Sigmoid colon (tissue), 7 donors: ENCODE data around the gene KYNU. TPM values are rescaled to one million over a fixed set of nuclear protein-coding genes. Genes with fewer than 3 reads are reported as not detected.

Source experiments
- DNase-seq: peaks from one replicate; pipeline ENCODE4 v3.0.0-alpha.2; 2019
- H3K27ac ChIP-seq, 4 donors: fragments of 200-600 bp; sonication (generic); one replicate each; pipeline ENCODE4 v1.5.1; 2016 to 2019; ENCODE audit warnings: mild to moderate bottlenecking in 1 of 4
- H3K27me3 ChIP-seq, 3 donors: fragments of 200-600 bp; sonication (generic); one replicate each; pipeline ENCODE4 v1.5.1; 2019; ENCODE audit warnings: mild to moderate bottlenecking in 1 of 3
- H3K36me3 ChIP-seq, 4 donors: fragments of 200-600 bp; sonication (generic); one replicate each; pipeline ENCODE4 v1.5.1; 2016 to 2019
- H3K4me1 ChIP-seq, 4 donors: fragments of 200-600 bp; sonication (generic); one replicate each; pipeline ENCODE4 v1.5.1; 2017 to 2019
- H3K4me3 ChIP-seq, 4 donors: fragments of 200-600 bp; sonication (generic); one replicate each; pipeline ENCODE4 v1.5.1; 2017 to 2019; ENCODE audit warnings: mild to moderate bottlenecking in 2 of 4, moderate library complexity in 1 of 4
- H3K9me3 ChIP-seq, 4 donors: fragments of 200-600 bp in 3 of 4; sonication (generic) in 3 of 4; one replicate each; pipeline versions ENCODE4 v1.5.1 to v1.6.1; 2013 to 2019
- EP300 ChIP-seq, 4 donors: sonication (generic); formaldehyde crosslinking; IDR thresholded peaks; one replicate each; pipeline ENCODE4 v1.6.1; 2017; ENCODE audit warnings: antibody characterized with exemption in 4 of 4
- POLR2A ChIP-seq, 2 donors: fragments of 450-650 bp; IDR thresholded peaks; one replicate each; pipeline ENCODE4 v1.6.1; 2016; ENCODE audit warnings: antibody characterized with exemption in 2 of 2, mild to moderate bottlenecking in 2 of 2, moderate library complexity in 2 of 2
- POLR2AphosphoS5 ChIP-seq, 4 donors: sonication (generic); formaldehyde crosslinking; IDR thresholded peaks; one replicate each; pipeline ENCODE4 v1.6.1; 2017; ENCODE audit warnings: antibody characterized with exemption in 4 of 4
- WGBS, 2 donors: extraction: QIAGEN DNeasy Blood & Tissue Kit; methylation state at CpG; one replicate each; pipeline ENCODE4 v1.1.7; 2013; 5-methylcytosine and 5-hydroxymethylcytosine counted together
- intact Hi-C: fragments of 100-400 bp; cut with DNase I; formaldehyde crosslinking; loops from one replicate; pipeline ENCODE4 v1.15.1; 2023
- polyA plus RNA-seq, 3 donors: library from polyadenylated mRNA; stranded (reverse); fragments of 200-250 nt; gene quantifications; one replicate each; pipeline ENCODE4 v1.2.3, GENCODE V29; 2013
- total RNA-seq, 4 donors: library from RNA; depleted of rRNA; stranded (reverse); fragments of >200 nt; gene quantifications; one replicate each; pipeline ENCODE4 v1.1.0, GENCODE V29; 2016
- TF ChIP-seq, protein P1 (sequence below), 4 experiments: fragments of 450-650 bp in 3 of 4; fragments of 200-600 bp in 1 of 4; IDR thresholded peaks; one replicate each; pipeline ENCODE4 v1.5.1; 2016 to 2019; ENCODE audit warnings: antibody characterized with exemption in 4 of 4, mild to moderate bottlenecking in 3 of 4, moderate library complexity in 2 of 4
- donor health status: healthy with polysubstance abuse.
- donor health status: Bipolar disorder and iron deficiency.
- donor health status: healthy.

The KYNU gene
- total and polyA plus RNA-seq, 7 donors, result 1.1 to 4.6 (median 2.2) TPM

DNA sequence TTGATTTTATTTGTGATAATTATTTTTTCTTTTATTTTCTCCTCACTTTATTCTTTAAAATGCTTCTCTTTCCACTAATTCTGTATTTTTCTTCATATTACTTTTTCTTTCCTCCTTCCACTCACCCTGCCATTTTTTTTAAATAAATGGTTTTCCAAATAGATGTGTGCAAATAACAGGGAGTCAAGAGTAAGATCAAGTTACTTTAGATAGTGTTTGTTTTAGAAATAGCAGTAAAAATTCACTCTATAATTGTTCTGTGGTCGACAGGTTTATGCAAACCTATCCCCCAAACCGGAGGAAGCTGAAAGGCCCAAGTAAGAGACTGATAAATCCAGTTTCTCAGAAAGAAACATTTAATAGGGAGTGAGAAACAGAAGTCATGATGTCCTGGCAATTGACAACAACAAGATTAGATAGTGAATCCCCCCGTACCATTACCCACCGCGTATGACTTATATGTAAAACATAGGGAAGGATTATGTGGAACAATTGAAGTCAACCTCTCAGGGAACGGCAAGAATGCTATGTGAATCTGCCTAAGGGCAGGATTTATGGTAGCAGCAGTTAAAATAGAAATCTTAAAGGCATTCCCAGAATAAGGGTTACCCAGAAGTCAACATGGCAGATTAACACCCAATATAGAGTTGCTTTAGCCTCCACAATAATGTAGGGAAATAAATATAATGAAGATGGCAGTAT lies 75.5 kb downstream of the KYNU start:
- TF ChIP-seq POLR2AphosphoS5 (IDR thresholded peaks at IDR 0.05) (no peak), POLR2A (IDR thresholded peaks at IDR 0.05) (no peak), EP300 (IDR thresholded peaks at IDR 0.05) (no peak)
- TF ChIP-seq, protein P1, sequence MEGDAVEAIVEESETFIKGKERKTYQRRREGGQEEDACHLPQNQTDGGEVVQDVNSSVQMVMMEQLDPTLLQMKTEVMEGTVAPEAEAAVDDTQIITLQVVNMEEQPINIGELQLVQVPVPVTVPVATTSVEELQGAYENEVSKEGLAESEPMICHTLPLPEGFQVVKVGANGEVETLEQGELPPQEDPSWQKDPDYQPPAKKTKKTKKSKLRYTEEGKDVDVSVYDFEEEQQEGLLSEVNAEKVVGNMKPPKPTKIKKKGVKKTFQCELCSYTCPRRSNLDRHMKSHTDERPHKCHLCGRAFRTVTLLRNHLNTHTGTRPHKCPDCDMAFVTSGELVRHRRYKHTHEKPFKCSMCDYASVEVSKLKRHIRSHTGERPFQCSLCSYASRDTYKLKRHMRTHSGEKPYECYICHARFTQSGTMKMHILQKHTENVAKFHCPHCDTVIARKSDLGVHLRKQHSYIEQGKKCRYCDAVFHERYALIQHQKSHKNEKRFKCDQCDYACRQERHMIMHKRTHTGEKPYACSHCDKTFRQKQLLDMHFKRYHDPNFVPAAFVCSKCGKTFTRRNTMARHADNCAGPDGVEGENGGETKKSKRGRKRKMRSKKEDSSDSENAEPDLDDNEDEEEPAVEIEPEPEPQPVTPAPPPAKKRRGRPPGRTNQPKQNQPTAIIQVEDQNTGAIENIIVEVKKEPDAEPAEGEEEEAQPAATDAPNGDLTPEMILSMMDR (IDR thresholded peaks at IDR 0.05), result no peak
- no peaks in the 10 kb centered on the region for H3K36me3 ChIP-seq
- no peaks in the 10 kb centered on the region for H3K9me3 ChIP-seq
- no peak overlapping the region for H3K27ac ChIP-seq
- no peak overlapping the region for H3K4me3 ChIP-seq
- no peak for DNase-seq
- H3K27me3 ChIP-seq, result no peaks in the 10 kb centered on the region
- intact Hi-C loops, result no loop called here
- H3K4me1 ChIP-seq, result no peaks in the 10 kb centered on the region
- 76 to 77% methylated on average over 6 of the region's 6 CpGs for WGBS, 2 donors

- Histone ChIP-seq H3K9me3 (no peaks in the 10 kb centered on the region), H3K4me1 (no peaks in the 10 kb centered on the region), H3K27me3 (no peaks in the 10 kb centered on the region), H3K27ac (no peak overlapping the region), H3K36me3 (no peaks in the 10 kb centered on the region), H3K4me3 (no peak overlapping the region)
- no peak for DNase-seq
- WGBS, 2 donors, result 78 to 81% methylated on average over 1 of the region's 1 CpG
- no peak for TF ChIP-seq POLR2AphosphoS5 (IDR thresholded peaks at IDR 0.05)
- intact Hi-C loops, result no loop called here
Observed at GRCh38 chr2:142954493-142954892, 77.0 kb downstream of the KYNU start.

- WGBS, 2 donors, result 78 to 81% methylated on average over 1 of the region's 1 CpG
- intact Hi-C loops, result no loop called here
- DNase-seq, result no peak
- no peak for TF ChIP-seq POLR2A (IDR thresholded peaks at IDR 0.05)
- TF ChIP-seq EP300 (IDR thresholded peaks at IDR 0.05), result no peak
- TF ChIP-seq, protein P1 (IDR thresholded peaks at IDR 0.05), result no peak
- no peak for TF ChIP-seq POLR2AphosphoS5 (IDR thresholded peaks at IDR 0.05)
- no peak overlapping the region for H3K4me3 ChIP-seq
- H3K36me3 ChIP-seq, result no peaks in the 10 kb centered on the region
- H3K9me3 ChIP-seq, result no peaks in the 10 kb centered on the region
- no peaks in the 10 kb centered on the region for H3K27me3 ChIP-seq
- no peak overlapping the region for H3K27ac ChIP-seq
- H3K4me1 ChIP-seq, result no peaks in the 10 kb centered on the region
Observed at GRCh38 chr2:142957144-142957543, 79.7 kb downstream of the KYNU start.

DNA sequence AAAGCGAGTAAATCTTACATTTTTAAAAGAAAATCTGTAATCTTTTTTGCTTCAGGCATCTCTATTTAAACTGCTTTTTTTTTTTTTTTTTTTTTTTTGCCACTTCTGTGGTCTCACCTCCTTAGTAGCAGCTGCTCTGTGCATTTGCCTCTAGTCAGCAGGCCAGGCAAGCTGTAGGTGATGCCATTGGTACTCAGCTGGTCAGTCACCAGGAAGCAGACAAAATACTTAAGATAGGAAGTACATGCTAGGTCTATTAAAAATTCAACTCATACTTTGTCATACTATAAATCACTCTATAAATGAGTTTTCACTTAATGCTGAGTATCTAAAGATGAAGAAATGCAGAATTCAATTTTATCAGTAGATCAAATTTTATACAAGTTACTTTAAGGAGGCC lies 83.7 kb downstream of the KYNU start:
- intact Hi-C loops, result no loop called here

DNA sequence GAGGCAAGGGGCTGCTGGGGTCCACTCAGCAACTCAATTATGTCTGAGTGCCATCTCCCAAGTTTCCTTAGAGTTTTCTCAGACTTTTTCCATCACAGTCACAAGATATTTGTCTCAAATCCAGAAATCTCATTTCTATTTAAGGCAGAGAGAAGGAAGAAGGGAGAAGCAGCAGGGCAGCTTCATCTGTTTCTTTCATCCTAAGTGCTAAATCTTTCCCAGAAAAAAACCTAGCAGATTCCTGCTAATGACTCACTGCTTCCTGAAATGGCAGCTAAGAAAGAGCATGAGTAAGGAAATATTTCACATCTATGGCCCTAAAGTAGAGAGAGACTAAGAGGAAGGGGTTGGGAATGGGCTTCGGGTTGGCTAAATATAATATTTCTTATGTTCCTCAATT lies 88.0 kb downstream of the KYNU start:
- Histone ChIP-seq H3K4me1 (no peaks in the 10 kb centered on the region), H3K27ac (no peak overlapping the region), H3K36me3 (no peaks in the 10 kb centered on the region), H3K27me3 (no peaks in the 10 kb centered on the region), H3K4me3 (no peak overlapping the region), H3K9me3 (no peaks in the 10 kb centered on the region)
- no peak for DNase-seq
- 87 to 92% methylated on average over 1 of the region's 1 CpG for WGBS, 2 donors
- TF ChIP-seq EP300 (IDR thresholded peaks at IDR 0.05), result no peak
- TF ChIP-seq POLR2A (IDR thresholded peaks at IDR 0.05), result no peak
- TF ChIP-seq, protein P1 (IDR thresholded peaks at IDR 0.05), result no peak
- TF ChIP-seq POLR2AphosphoS5 (IDR thresholded peaks at IDR 0.05), result no peak
- intact Hi-C loops, result no loop called here

More for the DNA sequence above, 83.7 kb downstream of the KYNU start:
- no peak for DNase-seq
- TF ChIP-seq EP300 (IDR thresholded peaks at IDR 0.05) (no peak), POLR2A (IDR thresholded peaks at IDR 0.05) (no peak), POLR2AphosphoS5 (IDR thresholded peaks at IDR 0.05) (no peak)
- TF ChIP-seq, protein P1 (IDR thresholded peaks at IDR 0.05), result no peak
- Histone ChIP-seq H3K4me3 (no peak overlapping the region), H3K9me3 (no peaks in the 10 kb centered on the region), H3K4me1 (no peaks in the 10 kb centered on the region), H3K36me3 (no peaks in the 10 kb centered on the region), H3K27ac (no peak overlapping the region), H3K27me3 (no peaks in the 10 kb centered on the region)
- 89 to 91% methylated on average over 1 of the region's 1 CpG for WGBS, 2 donors
